ENCODE data around the gene ABCA1.
"Not testable (repeated sequence)": the region's sequence is repeated elsewhere in the genome, so short reads cannot be mapped to it uniquely, and the experiment has no call there.

Gene ABCA1

DNA sequence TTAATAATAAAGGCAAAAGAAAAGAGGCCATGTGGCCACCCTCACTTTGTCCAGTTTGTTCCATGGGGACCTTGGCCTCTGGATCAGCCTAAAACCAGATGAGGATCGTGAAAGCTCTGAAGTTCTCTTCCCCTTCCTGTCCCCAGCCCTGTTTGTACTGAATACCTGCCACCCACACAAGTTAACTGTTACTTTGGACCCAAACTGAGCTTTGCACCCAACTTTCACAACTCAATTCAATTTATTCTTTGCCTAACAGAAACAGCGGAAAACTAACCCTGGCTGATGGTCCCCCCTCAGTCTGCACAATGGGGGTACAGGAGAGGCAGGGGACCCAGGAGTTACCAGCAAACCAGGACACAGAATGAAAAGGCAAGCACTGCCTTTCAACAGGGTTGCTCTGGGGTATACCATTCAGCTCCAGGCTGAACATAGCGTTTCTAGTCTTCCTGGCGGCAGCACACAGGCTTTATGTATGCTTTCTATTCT, 28.2 kb downstream of the ABCA1 start:
- no peak for DNase-seq
- Histone ChIP-seq H3K4me1 (ENCODE audit: control extremely low read depth in 1 of 4, control insufficient read depth in 4 of 4, insufficient read depth in 4 of 4, low read length in 3 of 4) (peaks cover 0 to 9% (median 4%) of the 10 kb centered on the region in 4 experiments), H3K27ac (ENCODE audit: insufficient read depth in 1 of 2, low read depth in 1 of 2, low read length in 2 of 2, poor library complexity in 1 of 2, severe bottlenecking in 2 of 2) (no peak overlapping the region), H3K9me3 (ENCODE audit: control extremely low read depth in 1 of 5, control insufficient read depth in 4 of 5, insufficient read depth in 2 of 5, low read depth in 1 of 5, low read length in 4 of 5) (no peaks in the 10 kb centered on the region), H3K36me3 (ENCODE audit: control insufficient read depth in 4 of 4, insufficient read depth in 4 of 4, low read length in 3 of 4) (no peaks in the 10 kb centered on the region), H3K4me3 (ENCODE audit: control insufficient read depth in 1 of 7, extremely low read depth in 1 of 7, insufficient read depth in 4 of 7, low read depth in 2 of 7, low read length in 6 of 7) (no peak overlapping the region), H3K27me3 (replicated peaks in 2 of 5; ENCODE audit: control insufficient read depth in 4 of 5, insufficient read depth in 5 of 5, low read length in 4 of 5) (no peaks in the 10 kb centered on the region)
- ChIA-PET POLR2A (interaction anchor here (0.6 kb wide), 1 partner anchor 422 kb away, joined by 3 read pairs; no protein-coding TSS in a partner anchor), CTCF (no interaction called here)
- WGBS (ENCODE audit: insufficient coverage) = 92% methylated on average over 4 of the region's 4 CpGs

DNA sequence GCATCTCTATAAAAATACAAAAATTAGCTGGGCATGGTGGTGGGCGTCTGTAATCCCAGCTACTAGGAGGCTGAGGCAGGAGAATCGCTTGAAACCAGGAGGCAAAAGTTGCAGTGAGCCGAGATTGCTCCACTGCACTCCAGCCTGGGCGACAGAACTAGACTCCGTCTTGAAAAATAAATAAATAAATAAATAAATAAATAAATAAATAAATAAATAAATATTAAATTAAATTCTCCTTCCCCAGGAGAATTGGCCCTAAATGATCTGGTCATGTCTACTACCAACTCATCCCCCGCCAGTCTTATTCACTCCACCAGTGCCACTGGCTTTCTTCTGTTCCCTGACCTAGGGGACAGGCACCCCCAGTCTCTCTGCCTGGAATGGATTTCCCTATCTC, 29.6 kb downstream of the ABCA1 start:
- H3K4me3 ChIP-seq (ENCODE audit: control insufficient read depth in 1 of 7, extremely low read depth in 1 of 7, insufficient read depth in 4 of 7, low read depth in 2 of 7, low read length in 6 of 7); H3K4me1 ChIP-seq (ENCODE audit: control extremely low read depth in 1 of 4, control insufficient read depth in 4 of 4, insufficient read depth in 4 of 4, low read length in 3 of 4); DNase-seq; H3K27ac ChIP-seq (ENCODE audit: insufficient read depth in 1 of 2, low read depth in 1 of 2, low read length in 2 of 2, poor library complexity in 1 of 2, severe bottlenecking in 2 of 2); H3K27me3 ChIP-seq (replicated peaks in 2 of 5; ENCODE audit: control insufficient read depth in 4 of 5, insufficient read depth in 5 of 5, low read length in 4 of 5); H3K9me3 ChIP-seq (ENCODE audit: control extremely low read depth in 1 of 5, control insufficient read depth in 4 of 5, insufficient read depth in 2 of 5, low read depth in 1 of 5, low read length in 4 of 5); H3K36me3 ChIP-seq (ENCODE audit: control insufficient read depth in 4 of 4, insufficient read depth in 4 of 4, low read length in 3 of 4); POLR2A ChIA-PET: not testable (repeated sequence)
- 100% methylated on average over 3 of the region's 6 CpGs for WGBS (ENCODE audit: insufficient coverage)
- CTCF ChIA-PET = interaction anchor here (1.3 kb wide), 1 partner anchor 25 kb away, joined by 3 read pairs; no protein-coding TSS in a partner anchor

DNA sequence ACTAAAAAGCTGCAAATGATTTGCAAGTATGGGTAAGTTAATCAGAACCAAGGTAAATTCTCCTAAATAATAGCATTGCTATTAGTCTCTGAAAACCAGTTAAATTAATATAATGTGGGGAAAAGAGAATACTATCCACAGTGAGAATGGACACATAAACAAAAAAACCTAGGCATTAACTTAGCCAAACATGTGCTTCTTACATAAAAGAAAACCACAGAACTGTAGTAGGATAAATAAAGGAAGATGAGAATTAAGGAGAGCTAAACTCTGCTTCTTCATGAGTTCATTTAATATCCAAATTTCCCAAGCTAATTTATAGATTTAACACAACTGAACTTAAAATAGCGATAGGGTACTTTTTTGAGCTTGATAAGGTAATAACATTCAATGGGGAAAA, 31.8 kb downstream of the ABCA1 start:
- POLR2A ChIA-PET = no interaction called here
- peaks cover 0 to 8% (median 4%) of the 10 kb centered on the region in 4 experiments for H3K4me1 ChIP-seq (ENCODE audit: control extremely low read depth in 1 of 4, control insufficient read depth in 4 of 4, insufficient read depth in 4 of 4, low read length in 3 of 4)
- no CpG with 5 or more reads among the region's 1 CpG for WGBS (ENCODE audit: insufficient coverage)
- no peaks in the 10 kb centered on the region for H3K36me3 ChIP-seq (ENCODE audit: control insufficient read depth in 4 of 4, insufficient read depth in 4 of 4, low read length in 3 of 4)
- no peak overlapping the region for H3K27ac ChIP-seq (ENCODE audit: insufficient read depth in 1 of 2, low read depth in 1 of 2, low read length in 2 of 2, poor library complexity in 1 of 2, severe bottlenecking in 2 of 2)
- DNase-seq = no peak
- H3K9me3 ChIP-seq (ENCODE audit: control extremely low read depth in 1 of 5, control insufficient read depth in 4 of 5, insufficient read depth in 2 of 5, low read depth in 1 of 5, low read length in 4 of 5) = no peaks in the 10 kb centered on the region
- no peaks in the 10 kb centered on the region for H3K27me3 ChIP-seq (replicated peaks in 2 of 5; ENCODE audit: control insufficient read depth in 4 of 5, insufficient read depth in 5 of 5, low read length in 4 of 5)
- CTCF ChIA-PET = interaction anchor here (1.0 kb wide), 1 partner anchor 10 kb away, joined by 3 read pairs; no protein-coding TSS in a partner anchor
- no peak overlapping the region for H3K4me3 ChIP-seq (ENCODE audit: control insufficient read depth in 1 of 7, extremely low read depth in 1 of 7, insufficient read depth in 4 of 7, low read depth in 2 of 7, low read length in 6 of 7)

- H3K4me3 ChIP-seq (ENCODE audit: control insufficient read depth in 1 of 7, extremely low read depth in 1 of 7, insufficient read depth in 4 of 7, low read depth in 2 of 7, low read length in 6 of 7) = no peak overlapping the region
- no peak overlapping the region for H3K27ac ChIP-seq (ENCODE audit: insufficient read depth in 1 of 2, low read depth in 1 of 2, low read length in 2 of 2, poor library complexity in 1 of 2, severe bottlenecking in 2 of 2)
- WGBS (ENCODE audit: insufficient coverage) = 95% methylated on average over 6 of the region's 6 CpGs
- ChIA-PET POLR2A (no interaction called here), CTCF (interaction anchor here (1.0 kb wide), 1 partner anchor 10 kb away, joined by 3 read pairs; no protein-coding TSS in a partner anchor)
- no peaks in the 10 kb centered on the region for H3K36me3 ChIP-seq (ENCODE audit: control insufficient read depth in 4 of 4, insufficient read depth in 4 of 4, low read length in 3 of 4)
- H3K4me1 ChIP-seq (ENCODE audit: control extremely low read depth in 1 of 4, control insufficient read depth in 4 of 4, insufficient read depth in 4 of 4, low read length in 3 of 4) = peaks cover 0 to 3% (median 1%) of the 10 kb centered on the region in 4 experiments
- no peak for DNase-seq
- no peaks in the 10 kb centered on the region for H3K27me3 ChIP-seq (replicated peaks in 2 of 5; ENCODE audit: control insufficient read depth in 4 of 5, insufficient read depth in 5 of 5, low read length in 4 of 5)
- no peaks in the 10 kb centered on the region for H3K9me3 ChIP-seq (ENCODE audit: control extremely low read depth in 1 of 5, control insufficient read depth in 4 of 5, insufficient read depth in 2 of 5, low read depth in 1 of 5, low read length in 4 of 5)
Measured at GRCh38 chr9:104895572-104895971, 32.4 kb downstream of the ABCA1 start.

GRCh38 chr9:104892701-104893100, 35.3 kb downstream of the ABCA1 start:
- Histone ChIP-seq H3K27me3 (replicated peaks in 2 of 5; ENCODE audit: control insufficient read depth in 4 of 5, insufficient read depth in 5 of 5, low read length in 4 of 5) (no peaks in the 10 kb centered on the region), H3K36me3 (ENCODE audit: control insufficient read depth in 4 of 4, insufficient read depth in 4 of 4, low read length in 3 of 4) (peaks cover 0 to 2% (median 0%) of the 10 kb centered on the region in 4 experiments), H3K27ac (ENCODE audit: insufficient read depth in 1 of 2, low read depth in 1 of 2, low read length in 2 of 2, poor library complexity in 1 of 2, severe bottlenecking in 2 of 2) (no peak overlapping the region), H3K4me1 (ENCODE audit: control extremely low read depth in 1 of 4, control insufficient read depth in 4 of 4, insufficient read depth in 4 of 4, low read length in 3 of 4) (no peaks in the 10 kb centered on the region), H3K9me3 (ENCODE audit: control extremely low read depth in 1 of 5, control insufficient read depth in 4 of 5, insufficient read depth in 2 of 5, low read depth in 1 of 5, low read length in 4 of 5) (no peaks in the 10 kb centered on the region), H3K4me3 (ENCODE audit: control insufficient read depth in 1 of 7, extremely low read depth in 1 of 7, insufficient read depth in 4 of 7, low read depth in 2 of 7, low read length in 6 of 7) (no peak overlapping the region)
- CTCF ChIA-PET = interaction anchor here (1.0 to 1.8 kb wide), 3 partner anchors 10 to 39 kb away, joined by 3 to 6 read pairs (median 4); no protein-coding TSS in a partner anchor
- no CpG with 5 or more reads among the region's 1 CpG for WGBS (ENCODE audit: insufficient coverage)
- POLR2A ChIA-PET = no interaction called here
- no peak for DNase-seq

DNA sequence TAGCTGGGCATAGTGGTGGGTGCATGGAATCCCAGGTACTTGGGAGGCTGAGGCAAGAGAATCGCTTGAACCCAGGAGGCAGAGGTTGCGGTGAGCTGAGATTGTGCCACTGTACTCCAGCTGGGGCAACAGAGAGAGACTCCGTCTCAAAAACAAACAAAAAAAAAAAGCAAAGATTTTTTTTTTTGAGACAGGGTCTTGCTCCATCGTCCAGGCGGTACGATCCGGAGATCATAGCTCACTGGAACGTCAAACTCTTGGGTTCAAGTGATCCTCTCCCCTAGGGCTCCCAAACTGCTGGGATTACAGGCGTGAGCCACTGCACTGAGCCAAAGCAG, 37.6 kb downstream of the ABCA1 start:
- H3K36me3 ChIP-seq (ENCODE audit: control insufficient read depth in 4 of 4, insufficient read depth in 4 of 4, low read length in 3 of 4) = peaks cover 0 to 6% (median under 1%) of the 10 kb centered on the region in 4 experiments
- ChIA-PET CTCF (no interaction called here), POLR2A (no interaction called here)
- H3K27me3 ChIP-seq (replicated peaks in 2 of 5; ENCODE audit: control insufficient read depth in 4 of 5, insufficient read depth in 5 of 5, low read length in 4 of 5) = no peaks in the 10 kb centered on the region
- no peak for DNase-seq
- H3K4me1 ChIP-seq (ENCODE audit: control extremely low read depth in 1 of 4, control insufficient read depth in 4 of 4, insufficient read depth in 4 of 4, low read length in 3 of 4) = no peaks in the 10 kb centered on the region
- no peak overlapping the region for H3K27ac ChIP-seq (ENCODE audit: insufficient read depth in 1 of 2, low read depth in 1 of 2, low read length in 2 of 2, poor library complexity in 1 of 2, severe bottlenecking in 2 of 2)
- WGBS (ENCODE audit: insufficient coverage) = 100% methylated on average over 7 of the region's 9 CpGs
- H3K9me3 ChIP-seq (ENCODE audit: control extremely low read depth in 1 of 5, control insufficient read depth in 4 of 5, insufficient read depth in 2 of 5, low read depth in 1 of 5, low read length in 4 of 5) = no peaks in the 10 kb centered on the region
- no peak overlapping the region for H3K4me3 ChIP-seq (ENCODE audit: control insufficient read depth in 1 of 7, extremely low read depth in 1 of 7, insufficient read depth in 4 of 7, low read depth in 2 of 7, low read length in 6 of 7)

DNA sequence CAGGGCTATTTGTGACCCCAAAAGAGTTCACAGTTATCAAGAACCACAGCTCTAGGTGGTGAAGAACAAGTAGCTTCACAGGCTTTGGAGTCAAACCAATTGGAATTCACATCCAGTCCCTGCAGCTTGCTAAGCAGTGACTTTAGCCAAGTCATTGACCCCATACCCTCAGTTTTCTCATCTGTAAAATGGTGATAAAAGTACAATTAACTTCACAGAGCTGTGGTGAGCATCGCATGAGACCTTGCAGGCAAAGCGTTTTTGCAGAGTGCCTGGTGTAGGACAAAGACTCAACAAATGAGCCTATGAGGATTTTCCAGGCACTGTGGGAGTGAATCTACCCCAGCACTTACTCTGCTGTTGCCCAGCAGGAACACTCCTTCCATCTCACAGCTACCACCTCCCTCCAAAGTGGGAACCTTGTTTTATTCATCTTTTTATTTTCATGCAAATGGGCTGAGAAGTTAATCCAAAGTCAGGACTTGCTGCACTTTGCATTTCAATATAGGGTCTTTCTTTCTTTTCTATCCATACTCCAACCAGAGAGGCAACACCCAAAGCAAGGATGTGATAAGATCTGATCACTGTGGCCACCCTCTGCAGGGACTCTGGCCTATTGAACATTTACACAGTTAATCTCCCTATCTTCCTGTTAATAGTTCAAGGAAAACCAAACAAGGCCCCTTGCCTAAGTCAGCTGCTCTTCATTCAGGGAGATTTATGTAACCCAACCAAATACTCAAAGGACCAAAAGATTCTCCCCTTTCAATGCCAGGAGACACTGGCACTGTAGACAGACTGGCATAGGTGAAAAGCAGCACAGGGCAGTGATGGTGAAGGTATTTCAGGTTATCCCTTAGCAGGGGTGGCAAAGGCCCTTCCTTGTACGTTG, 41.9 kb downstream of the ABCA1 start:
- no peaks in the 10 kb centered on the region for H3K27me3 ChIP-seq (replicated peaks in 2 of 5; ENCODE audit: control insufficient read depth in 4 of 5, insufficient read depth in 5 of 5, low read length in 4 of 5)
- no peak overlapping the region for H3K4me3 ChIP-seq (ENCODE audit: control insufficient read depth in 1 of 7, extremely low read depth in 1 of 7, insufficient read depth in 4 of 7, low read depth in 2 of 7, low read length in 6 of 7)
- ChIA-PET POLR2A (no interaction called here), CTCF (interaction anchor here (0.7 to 1.5 kb wide), 4 partner anchors 19 to 36 kb away, joined by 3 read pairs; no protein-coding TSS in a partner anchor)
- no peak overlapping the region for H3K27ac ChIP-seq (ENCODE audit: insufficient read depth in 1 of 2, low read depth in 1 of 2, low read length in 2 of 2, poor library complexity in 1 of 2, severe bottlenecking in 2 of 2)
- WGBS (ENCODE audit: insufficient coverage) = 93% methylated on average over 3 of the region's 3 CpGs
- DNase-seq = no peak
- peaks cover 0 to 8% (median 3%) of the 10 kb centered on the region in 4 experiments for H3K36me3 ChIP-seq (ENCODE audit: control insufficient read depth in 4 of 4, insufficient read depth in 4 of 4, low read length in 3 of 4)
- H3K4me1 ChIP-seq (ENCODE audit: control extremely low read depth in 1 of 4, control insufficient read depth in 4 of 4, insufficient read depth in 4 of 4, low read length in 3 of 4) = no peaks in the 10 kb centered on the region
- no peaks in the 10 kb centered on the region for H3K9me3 ChIP-seq (ENCODE audit: control extremely low read depth in 1 of 5, control insufficient read depth in 4 of 5, insufficient read depth in 2 of 5, low read depth in 1 of 5, low read length in 4 of 5)
